Measurements from ENCODE around the gene PPP1R9B.

Gene PPP1R9B

GRCh38 chr17:50093246-50093645 is 57.2 kb downstream of the PPP1R9B start:
- in situ Hi-C loops (cut with HindIII; ENCODE audit: low pct_ligation_motif_present, low sequenced_read_pairs): no loop called here
- DNase-seq: no peak
- Histone ChIP-seq H3K4me3 (ENCODE audit: low read depth, low read length) (no peak overlapping the region), H3K36me3 (replicated peaks) (peaks cover 36% of the 10 kb centered on the region), H3K27ac (no peak overlapping the region), H3K27me3 (replicated peaks) (no peaks in the 10 kb centered on the region)
- no peak for TF ChIP-seq CTCF (IDR thresholded peaks at IDR 0.05; ENCODE audit: low read depth, low read length, missing control alignments)

- no peak for TF ChIP-seq CTCF (IDR thresholded peaks at IDR 0.05; ENCODE audit: low read depth, low read length, missing control alignments)
- Histone ChIP-seq H3K27ac (no peak overlapping the region), H3K36me3 (replicated peaks) (peaks cover 47% of the 10 kb centered on the region), H3K27me3 (replicated peaks) (no peaks in the 10 kb centered on the region), H3K4me3 (ENCODE audit: low read depth, low read length) (no peak overlapping the region)
- in situ Hi-C loops (cut with HindIII; ENCODE audit: low pct_ligation_motif_present, low sequenced_read_pairs): no loop called here
- no peak for DNase-seq
Measured at GRCh38 chr17:50091918-50092285, 58.6 kb downstream of the PPP1R9B start.

- no peak for TF ChIP-seq CTCF (IDR thresholded peaks at IDR 0.05; ENCODE audit: low read depth, low read length, missing control alignments)
- DNase-seq: no peak
- H3K27me3 ChIP-seq (replicated peaks): no peaks in the 10 kb centered on the region
- H3K36me3 ChIP-seq (replicated peaks): peaks cover 49% of the 10 kb centered on the region
- no peak overlapping the region for H3K4me3 ChIP-seq (ENCODE audit: low read depth, low read length)
- in situ Hi-C loops (cut with HindIII; ENCODE audit: low pct_ligation_motif_present, low sequenced_read_pairs): no loop called here
- H3K27ac ChIP-seq: no peak overlapping the region
Measured at GRCh38 chr17:50090971-50091917, 59.2 kb downstream of the PPP1R9B start.

- no peak for DNase-seq
- in situ Hi-C loops (cut with HindIII; ENCODE audit: low pct_ligation_motif_present, low sequenced_read_pairs): no loop called here
- Histone ChIP-seq H3K4me3 (ENCODE audit: low read depth, low read length) (no peak overlapping the region), H3K27me3 (replicated peaks) (no peaks in the 10 kb centered on the region), H3K27ac (no peak overlapping the region), H3K36me3 (replicated peaks) (peaks cover 52% of the 10 kb centered on the region)
- TF ChIP-seq CTCF (IDR thresholded peaks at IDR 0.05; ENCODE audit: low read depth, low read length, missing control alignments): no peak
Measured at GRCh38 chr17:50090071-50090470, 60.4 kb downstream of the PPP1R9B start.

GRCh38 chr17:50088952-50089825 is 61.3 kb downstream of the PPP1R9B start:
- Histone ChIP-seq H3K27me3 (replicated peaks) (no peaks in the 10 kb centered on the region), H3K4me3 (ENCODE audit: low read depth, low read length) (no peak overlapping the region), H3K36me3 (replicated peaks) (peaks cover 61% of the 10 kb centered on the region), H3K27ac (no peak overlapping the region)
- DNase-seq: no peak
- TF ChIP-seq CTCF (IDR thresholded peaks at IDR 0.05; ENCODE audit: low read depth, low read length, missing control alignments): no peak
- in situ Hi-C loops (cut with HindIII; ENCODE audit: low pct_ligation_motif_present, low sequenced_read_pairs): no loop called here

Data from brain microvascular endothelial cell (primary cell).